ENCODE measurements around the gene HP. TPM values are rescaled to one million over a fixed set of nuclear protein-coding genes. Genes with fewer than 3 reads are reported as not detected.
"Not testable (repeated sequence)": the region's sequence is repeated elsewhere in the genome, so short reads cannot be mapped to it uniquely, and the experiment has no call there.

HP gene
- total RNA-seq = 0.41 TPM

GRCh38 chr16:72054254-72054847, at the start of gene HP:
HP (plus strand) TSS chr16:72054505; CDS start chr16:72054653, 148 bp downstream.
- DNase-seq (ENCODE audit: low spot score in 2 of 2); FAIRE-seq: not testable (repeated sequence)

- not testable (repeated sequence) for DNase-seq (ENCODE audit: low spot score in 2 of 2); FAIRE-seq
These were observed 46.3 kb upstream of the HP start for GRCh38 chr16:72008065-72008423.

GRCh38 chr16:72008424-72009216, 45.7 kb upstream of the HP start, which contains the start of gene DHODH:
DHODH (plus strand) TSS chr16:72008744; CDS start chr16:72008765, 21 bp downstream.
- peak; percentile 53 for FAIRE-seq

GRCh38 chr16:72009779-72010178, 44.5 kb upstream of the HP start:
- DNase-seq (ENCODE audit: low spot score in 2 of 2) (no peak), FAIRE-seq (no peak)

More at GRCh38 chr16:72008424-72009216, 45.7 kb upstream of the HP start, which contains the start of gene DHODH:
- peak; percentile 95 to 100 for DNase-seq (ENCODE audit: low spot score in 2 of 2)

- no peak for FAIRE-seq
These were observed 41.7 kb upstream of the HP start for GRCh38 chr16:72012607-72013006.

GRCh38 chr16:72013389-72013788, 40.9 kb upstream of the HP start:
- FAIRE-seq = no peak

More at GRCh38 chr16:72012607-72013006, 41.7 kb upstream of the HP start:
- DNase-seq (ENCODE audit: low spot score in 2 of 2) = no peak

GRCh38 chr16:72013888-72014581, 40.3 kb upstream of the HP start:
- FAIRE-seq = no peak
- DNase-seq (ENCODE audit: low spot score in 2 of 2) = no peak

More at GRCh38 chr16:72013389-72013788, 40.9 kb upstream of the HP start:
- DNase-seq (ENCODE audit: low spot score in 2 of 2) = no peak

GRCh38 chr16:72014675-72015074, 39.6 kb upstream of the HP start:
- FAIRE-seq (no peak), DNase-seq (ENCODE audit: low spot score in 2 of 2) (no peak)

GRCh38 chr16:72015124-72015523, 39.2 kb upstream of the HP start:
- no peak for DNase-seq (ENCODE audit: low spot score in 2 of 2)
- no peak for FAIRE-seq

- DNase-seq (ENCODE audit: low spot score in 2 of 2) (no peak), FAIRE-seq (no peak)
These were observed 35.8 kb upstream of the HP start for GRCh38 chr16:72018470-72018869.

- FAIRE-seq = no peak
- DNase-seq (ENCODE audit: low spot score in 2 of 2) = no peak
These were observed 33.3 kb upstream of the HP start for GRCh38 chr16:72021043-72021442.

GRCh38 chr16:72022127-72022526, 32.2 kb upstream of the HP start:
- FAIRE-seq = no peak
- DNase-seq (ENCODE audit: low spot score in 2 of 2) = no peak

GRCh38 chr16:72023962-72024361, 30.3 kb upstream of the HP start:
- FAIRE-seq (no peak), DNase-seq (ENCODE audit: low spot score in 2 of 2) (no peak)

- DNase-seq (ENCODE audit: low spot score in 2 of 2) (no peak), FAIRE-seq (no peak)
These were observed 29.4 kb upstream of the HP start for GRCh38 chr16:72024862-72025382.

GRCh38 chr16:72025404-72026114, 28.7 kb upstream of the HP start:
- FAIRE-seq (no peak), DNase-seq (ENCODE audit: low spot score in 2 of 2) (peak; percentile 27 to 51)

GRCh38 chr16:72027669-72028378, 26.5 kb upstream of the HP start:
- DNase-seq (ENCODE audit: low spot score in 2 of 2) (no peak), FAIRE-seq (no peak)

- DNase-seq (ENCODE audit: low spot score in 2 of 2) (no peak), FAIRE-seq (no peak)
These were observed 24.6 kb upstream of the HP start for GRCh38 chr16:72029567-72030271.

- FAIRE-seq (no peak), DNase-seq (ENCODE audit: low spot score in 2 of 2) (no peak)
These were observed 20.9 kb upstream of the HP start for GRCh38 chr16:72033437-72033836.

- DNase-seq (ENCODE audit: low spot score in 2 of 2) = no peak
- FAIRE-seq = no peak
These were observed 18.2 kb upstream of the HP start for GRCh38 chr16:72036098-72036497.

All from frontal cortex (tissue), 4 donors.